Esophagus (tissue), 2 donors: ENCODE results near the gene PDE9A. TPM values are rescaled to one million over a fixed set of nuclear protein-coding genes. Genes with fewer than 3 reads are reported as not detected.

Source experiments
- H3K27ac ChIP-seq, 2 donors: one replicate each; pipeline ENCODE4 v1.5.1; 2013; ENCODE audit warnings: low read depth in 2 of 2, mild to moderate bottlenecking in 2 of 2, inconsistent platforms in 1 of 2, low read length in 1 of 2, moderate library complexity in 1 of 2
- H3K27me3 ChIP-seq, 2 donors: one replicate each; pipeline ENCODE4 v1.6.1; 2013; ENCODE audit warnings: low read length in 2 of 2, control low read depth in 1 of 2, mild to moderate bottlenecking in 1 of 2; ENCODE audit not compliant: insufficient read depth in 2 of 2, control insufficient read depth in 1 of 2
- H3K36me3 ChIP-seq, 2 donors: one replicate each; pipeline ENCODE4 v1.6.1; 2013; ENCODE audit warnings: low read length in 1 of 2; ENCODE audit not compliant: control insufficient read depth in 2 of 2, insufficient read depth in 2 of 2
- H3K4me1 ChIP-seq, 2 donors: one replicate each; pipeline ENCODE4 v1.6.1; 2013; ENCODE audit warnings: low read length in 1 of 2; ENCODE audit not compliant: control insufficient read depth in 2 of 2, insufficient read depth in 2 of 2
- H3K4me3 ChIP-seq, 2 donors: one replicate each; pipeline ENCODE4 v1.5.1; 2013; ENCODE audit warnings: low read length in 2 of 2, mild to moderate bottlenecking in 2 of 2, low read depth in 1 of 2, moderate library complexity in 1 of 2
- H3K9me3 ChIP-seq, 2 donors: one replicate each; pipeline ENCODE4 v1.6.1; 2013; ENCODE audit warnings: mild to moderate bottlenecking in 2 of 2, low read depth in 1 of 2, low read length in 1 of 2, moderate library complexity in 1 of 2; ENCODE audit not compliant: control insufficient read depth in 2 of 2, insufficient read depth in 1 of 2
- WGBS, 2 donors: extraction: QIAGEN DNeasy Blood & Tissue Kit; methylation state at CpG; one replicate each; pipeline ENCODE4 v1.1.7; 2013; 5-methylcytosine and 5-hydroxymethylcytosine counted together
- polyA plus RNA-seq, 2 donors: library from polyadenylated mRNA; stranded (reverse); fragments of 200-250 nt; gene quantifications; one replicate each; pipeline ENCODE4 v1.2.3, GENCODE V29; 2013
- donor health status: healthy with polysubstance abuse.
- donor health status: Bipolar disorder and iron deficiency.

Gene PDE9A
- polyA plus RNA-seq, 2 donors, result 1.6 to 1.8 TPM

DNA sequence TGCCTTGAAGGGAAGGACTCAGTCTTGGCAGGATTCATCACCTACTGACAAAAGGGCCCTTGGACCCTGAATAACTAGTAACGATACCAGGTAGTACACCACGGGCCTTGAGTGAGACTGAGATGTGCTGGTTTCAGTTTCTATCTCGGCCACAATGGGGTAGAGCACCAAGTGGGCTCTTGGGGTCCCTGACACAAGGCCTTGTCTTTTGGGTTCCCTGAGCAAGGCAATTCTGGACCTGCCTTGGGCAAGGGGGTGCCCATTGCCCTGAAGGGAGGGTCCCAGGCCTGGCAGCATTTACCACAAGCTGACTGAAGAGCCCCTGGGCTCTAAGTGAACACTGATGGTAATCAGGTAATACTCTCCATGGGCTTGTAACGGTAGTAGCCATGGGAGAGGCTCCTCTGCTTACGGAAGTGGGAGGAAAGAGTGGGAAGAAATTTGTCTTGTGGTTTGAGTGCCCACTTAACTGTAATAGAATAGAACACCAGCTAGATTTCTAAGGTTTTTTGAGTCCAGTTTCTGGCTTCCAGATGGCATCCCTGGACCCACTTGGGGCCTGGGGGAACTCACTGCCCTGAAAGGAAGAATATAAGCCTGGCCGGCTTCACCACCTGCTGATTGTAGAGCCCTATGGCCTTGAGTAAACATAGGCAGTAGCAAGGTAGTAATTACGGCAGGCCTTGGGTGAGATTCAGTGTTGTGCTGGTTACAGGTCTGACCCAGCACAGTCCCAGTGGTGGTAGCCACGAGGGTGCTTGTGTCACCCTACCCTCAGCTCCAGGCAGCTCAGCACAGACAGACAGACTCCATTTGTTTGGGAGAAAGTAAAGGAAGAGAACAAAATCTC, 167.4 kb downstream of the PDE9A start:
- no peaks in the 10 kb centered on the region for H3K4me1 ChIP-seq
- no peaks in the 10 kb centered on the region for H3K27me3 ChIP-seq
- no peaks in the 10 kb centered on the region for H3K36me3 ChIP-seq
- no peaks in the 10 kb centered on the region for H3K9me3 ChIP-seq
- H3K4me3 ChIP-seq, result no peak overlapping the region
- WGBS, 2 donors, result 78 to 84% methylated on average over 8 of the region's 8 CpGs
- H3K27ac ChIP-seq, result no peak overlapping the region

Other genes with a start within 250 kb of the PDE9A start
- gene UBASH3A, start 249.7 kb upstream of the PDE9A start, polyA plus RNA-seq, result under 1 TPM; 0.46 to 0.59 TPM
- under 1 TPM; 0.20 to 0.53 TPM for gene RSPH1, start 157.4 kb upstream of the PDE9A start, polyA plus RNA-seq
- gene SLC37A1, start 139.8 kb upstream of the PDE9A start, polyA plus RNA-seq, result 10 to 100 TPM; 12.4 to 14.1 TPM
- gene WDR4, start 225.9 kb downstream of the PDE9A start, polyA plus RNA-seq, result 10 to 100 TPM; 10.4 to 13.1 TPM
- gene NDUFV3, start 239.7 kb downstream of the PDE9A start, polyA plus RNA-seq, result 10 to 100 TPM; 14.9 to 17.5 TPM